ENCODE results near the gene MYPN. TPM values are rescaled to one million over a fixed set of nuclear protein-coding genes. Genes with fewer than 3 reads are reported as not detected.
"Not testable (repeated sequence)": the region's sequence is repeated elsewhere in the genome, so short reads cannot be mapped to it uniquely, and the experiment has no call there.

MYPN gene
- total RNA-seq, 4 donors from 2014 or later, result 118 to 342 (median 193) TPM

DNA sequence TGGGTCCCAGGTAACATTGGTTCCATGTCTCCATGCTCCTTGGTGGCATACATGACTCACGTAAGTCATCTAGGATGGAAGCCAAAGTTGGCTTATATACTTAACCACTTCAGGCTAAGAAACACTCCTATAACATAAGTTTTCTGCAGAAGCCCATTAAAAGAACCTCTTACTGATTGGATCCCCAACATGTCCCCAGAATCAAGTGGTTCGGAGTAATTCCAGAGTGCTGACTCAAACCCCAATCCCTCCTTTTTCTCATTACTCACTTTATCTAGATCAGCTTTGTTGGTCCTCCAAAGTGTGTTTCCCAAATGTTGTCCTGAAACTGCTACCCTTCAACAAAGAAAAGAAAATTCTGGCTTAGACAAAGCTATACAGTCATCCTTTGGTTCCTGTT lies 132.8 kb downstream of the MYPN start:
- ATAC-seq (no peak), DNase-seq (no peak)
- intact Hi-C loops (cut with DNase I; ENCODE audit: low total_unique reads) (no loop called here), in situ Hi-C loops (cut with MboI; ENCODE audit: low sequenced_read_pairs in 4 of 4) (no loop called here)
- H3K36me3 ChIP-seq, result no peaks in the 10 kb centered on the region
- no peak overlapping the region for H3K27ac ChIP-seq
- no peak for TF ChIP-seq POLR2A (IDR thresholded peaks at IDR 0.05)
- TF ChIP-seq, protein P1, sequence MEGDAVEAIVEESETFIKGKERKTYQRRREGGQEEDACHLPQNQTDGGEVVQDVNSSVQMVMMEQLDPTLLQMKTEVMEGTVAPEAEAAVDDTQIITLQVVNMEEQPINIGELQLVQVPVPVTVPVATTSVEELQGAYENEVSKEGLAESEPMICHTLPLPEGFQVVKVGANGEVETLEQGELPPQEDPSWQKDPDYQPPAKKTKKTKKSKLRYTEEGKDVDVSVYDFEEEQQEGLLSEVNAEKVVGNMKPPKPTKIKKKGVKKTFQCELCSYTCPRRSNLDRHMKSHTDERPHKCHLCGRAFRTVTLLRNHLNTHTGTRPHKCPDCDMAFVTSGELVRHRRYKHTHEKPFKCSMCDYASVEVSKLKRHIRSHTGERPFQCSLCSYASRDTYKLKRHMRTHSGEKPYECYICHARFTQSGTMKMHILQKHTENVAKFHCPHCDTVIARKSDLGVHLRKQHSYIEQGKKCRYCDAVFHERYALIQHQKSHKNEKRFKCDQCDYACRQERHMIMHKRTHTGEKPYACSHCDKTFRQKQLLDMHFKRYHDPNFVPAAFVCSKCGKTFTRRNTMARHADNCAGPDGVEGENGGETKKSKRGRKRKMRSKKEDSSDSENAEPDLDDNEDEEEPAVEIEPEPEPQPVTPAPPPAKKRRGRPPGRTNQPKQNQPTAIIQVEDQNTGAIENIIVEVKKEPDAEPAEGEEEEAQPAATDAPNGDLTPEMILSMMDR (IDR thresholded peaks at IDR 0.05 in 4 of 5, conservative IDR thresholded peaks at IDR 0.05 in 1 of 5), result no peak
- no peaks in the 10 kb centered on the region for H3K4me1 ChIP-seq
- H3K27me3 ChIP-seq, result no peaks in the 10 kb centered on the region
- H3K4me3 ChIP-seq, result no peak overlapping the region
- no peaks in the 10 kb centered on the region for H3K9me3 ChIP-seq

DNA sequence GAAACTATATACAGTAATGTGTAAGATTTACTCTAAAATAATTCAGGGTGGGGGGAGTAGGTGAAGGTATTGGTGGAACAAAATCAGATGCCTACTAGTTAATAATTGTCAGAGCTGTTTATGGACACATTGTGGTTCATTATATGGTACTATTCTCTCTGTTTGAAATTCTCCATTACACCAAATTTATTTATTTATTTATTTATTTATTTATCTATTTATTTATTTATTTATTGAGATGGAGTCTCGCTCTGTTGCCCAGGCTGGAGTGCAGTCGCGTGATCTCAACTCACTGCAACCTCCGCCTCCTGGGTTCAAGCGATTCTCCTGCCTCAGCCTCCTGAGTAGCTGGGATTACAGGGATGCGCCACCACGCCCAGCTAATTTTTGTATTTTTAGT lies 137.1 kb downstream of the MYPN start:
- H3K27ac ChIP-seq; intact Hi-C loops (cut with DNase I; ENCODE audit: low total_unique reads); H3K9me3 ChIP-seq; H3K4me3 ChIP-seq; H3K27me3 ChIP-seq; in situ Hi-C loops (cut with MboI; ENCODE audit: low sequenced_read_pairs in 4 of 4); H3K36me3 ChIP-seq; ATAC-seq; DNase-seq: not testable (repeated sequence)
- H3K4me1 ChIP-seq, result peaks cover 6 to 15% of the 10 kb centered on the region in 2 donors

DNA sequence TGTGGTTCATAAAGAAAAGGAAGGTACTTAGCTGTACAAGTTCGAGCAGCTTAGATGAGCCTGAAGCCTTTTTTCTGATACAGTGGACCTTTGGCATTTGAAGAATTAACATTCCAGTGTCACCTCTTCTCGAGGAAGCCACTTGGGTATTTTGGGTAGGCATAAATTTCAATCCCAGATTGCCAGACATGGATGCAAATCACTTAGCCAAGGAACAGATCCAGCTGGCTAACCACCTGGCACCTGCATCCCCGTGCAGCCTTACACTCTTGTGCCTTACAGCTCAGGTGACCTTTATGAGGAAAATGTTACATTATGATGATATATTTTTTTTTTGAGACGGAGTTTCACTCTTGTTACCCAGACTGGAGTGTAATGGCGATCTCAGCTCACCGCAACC lies 138.6 kb downstream of the MYPN start:
- no peak for ATAC-seq
- peaks cover 6 to 15% of the 10 kb centered on the region in 2 donors for H3K4me1 ChIP-seq
- no peaks in the 10 kb centered on the region for H3K27me3 ChIP-seq
- no peak overlapping the region for H3K4me3 ChIP-seq
- in situ Hi-C loops (cut with MboI; ENCODE audit: low sequenced_read_pairs in 4 of 4) (no loop called here), intact Hi-C loops (cut with DNase I; ENCODE audit: low total_unique reads) (no loop called here)
- no peaks in the 10 kb centered on the region for H3K9me3 ChIP-seq
- TF ChIP-seq, protein P1 (IDR thresholded peaks at IDR 0.05 in 4 of 5, conservative IDR thresholded peaks at IDR 0.05 in 1 of 5), result no peak
- no peak for TF ChIP-seq POLR2A (IDR thresholded peaks at IDR 0.05)
- no peak overlapping the region for H3K27ac ChIP-seq
- H3K36me3 ChIP-seq, result no peaks in the 10 kb centered on the region
- no peak for DNase-seq

DNA sequence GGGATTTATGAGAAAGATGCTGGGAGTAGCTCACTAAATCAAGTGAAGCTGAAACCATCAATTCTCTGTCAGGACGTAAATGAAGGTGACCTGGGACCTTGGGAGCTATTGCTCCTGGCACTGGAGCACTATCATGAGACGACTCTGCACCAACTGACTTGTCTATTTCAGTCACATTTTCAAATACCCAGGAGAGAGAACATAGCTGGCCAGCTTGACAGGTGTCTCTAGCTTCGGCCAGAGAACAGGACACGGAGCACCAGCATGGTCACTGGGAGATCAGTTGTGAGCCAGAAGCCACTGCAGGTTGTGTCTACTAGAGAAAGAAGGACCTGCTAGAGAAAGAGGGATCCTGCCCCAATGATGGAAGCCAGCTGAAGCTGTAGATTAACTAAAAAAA lies 140.0 kb downstream of the MYPN start:
- Histone ChIP-seq H3K27ac (peak overlapping the region in 2 of 4 donors; percentile 12 to 60), H3K4me3 (no peak overlapping the region), H3K9me3 (no peaks in the 10 kb centered on the region), H3K36me3 (no peaks in the 10 kb centered on the region), H3K4me1 (peaks cover 6 to 15% of the 10 kb centered on the region in 2 donors), H3K27me3 (no peaks in the 10 kb centered on the region)
- ATAC-seq, result peak; percentile 95 to 98
- TF ChIP-seq, protein P1 (IDR thresholded peaks at IDR 0.05 in 4 of 5, conservative IDR thresholded peaks at IDR 0.05 in 1 of 5), result no peak
- TF ChIP-seq POLR2A (IDR thresholded peaks at IDR 0.05), result no peak
- DNase-seq, result peak; percentile 60 to 78
- intact Hi-C loops (cut with DNase I; ENCODE audit: low total_unique reads) (no loop called here), in situ Hi-C loops (cut with MboI; ENCODE audit: low sequenced_read_pairs in 4 of 4) (no loop called here)

DNA sequence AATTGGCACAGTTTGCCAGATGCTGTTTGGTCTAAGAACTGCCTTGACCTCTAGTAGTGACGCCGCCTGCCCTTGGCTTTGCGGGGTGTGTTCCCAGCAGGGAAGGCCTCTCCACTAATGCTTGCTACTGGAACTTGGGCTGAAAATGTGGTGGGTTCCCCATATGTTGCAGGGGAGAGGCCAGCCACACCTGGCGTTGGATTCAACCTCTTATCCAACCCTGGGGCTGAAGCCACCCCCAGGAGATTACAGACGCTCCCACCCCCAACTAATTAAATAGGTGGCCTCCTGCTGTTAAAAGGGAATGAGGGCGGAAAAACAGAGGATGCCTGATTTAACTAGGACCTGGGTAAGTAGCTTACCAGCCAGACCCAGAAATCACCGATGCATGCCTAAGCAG lies 141.9 kb downstream of the MYPN start:
- H3K9me3 ChIP-seq, result no peaks in the 10 kb centered on the region
- H3K36me3 ChIP-seq, result no peaks in the 10 kb centered on the region
- H3K27me3 ChIP-seq, result no peaks in the 10 kb centered on the region
- H3K4me3 ChIP-seq, result no peak overlapping the region
- DNase-seq, result no peak
- intact Hi-C loops (cut with DNase I; ENCODE audit: low total_unique reads), result no loop called here
- no peak for ATAC-seq
- TF ChIP-seq, protein P1 (IDR thresholded peaks at IDR 0.05 in 4 of 5, conservative IDR thresholded peaks at IDR 0.05 in 1 of 5), result no peak
- no peak for TF ChIP-seq POLR2A (IDR thresholded peaks at IDR 0.05)
- peaks cover 6 to 15% of the 10 kb centered on the region in 2 donors for H3K4me1 ChIP-seq
- H3K27ac ChIP-seq, result no peak overlapping the region
- in situ Hi-C loops (cut with MboI; ENCODE audit: low sequenced_read_pairs in 4 of 4), result no loop called here

Data from gastrocnemius medialis (tissue), 4 donors.